Glutamatergic neuron (in vitro differentiated cells): ENCODE measurements around the gene PRDX5. TPM values are rescaled to one million over a fixed set of nuclear protein-coding genes. Genes with fewer than 3 reads are reported as not detected.

ENCODE experiments used
- DNase-seq: peaks from one replicate; pipeline ENCODE4 v3.0.0; 2022
- H3K27ac Mint-ChIP-seq: one replicate; pipeline ENCODE4 v1.8.0; 2020; ENCODE audit warnings: mild to moderate bottlenecking, mixed read lengths, inconsistent platforms; ENCODE audit not compliant: unreplicated experiment
- H3K27me3 Mint-ChIP-seq: one replicate; pipeline ENCODE4 v1.8.0; 2020; ENCODE audit warnings: mild to moderate bottlenecking, moderate library complexity, mixed read lengths, inconsistent platforms; ENCODE audit not compliant: unreplicated experiment
- H3K36me3 Mint-ChIP-seq: one replicate; pipeline ENCODE4 v1.8.0; 2020; ENCODE audit warnings: mild to moderate bottlenecking, mixed read lengths, inconsistent platforms; ENCODE audit not compliant: unreplicated experiment
- H3K4me1 Mint-ChIP-seq: one replicate; pipeline ENCODE4 v1.8.0; 2020; ENCODE audit warnings: mild to moderate bottlenecking, low read depth, mixed read lengths, inconsistent platforms; ENCODE audit not compliant: unreplicated experiment
- H3K4me3 Mint-ChIP-seq: one replicate; pipeline ENCODE4 v1.8.0; 2020; ENCODE audit warnings: mild to moderate bottlenecking, mixed read lengths, inconsistent platforms; ENCODE audit not compliant: unreplicated experiment
- H3K9me3 Mint-ChIP-seq: one replicate; pipeline ENCODE4 v1.8.0; 2020; ENCODE audit warnings: mild to moderate bottlenecking, moderate library complexity, mixed read lengths, inconsistent platforms; ENCODE audit not compliant: unreplicated experiment
- total RNA-seq: library from RNA; stranded (reverse); fragmentation: NEBNext Ultra II Directional; extraction: Animal tissue kit (Norgen Biotek cat#: 25700); gene quantifications from one replicate; pipeline ENCODE4 v1.2.1, GENCODE V29; 2021; ENCODE audit not compliant: unreplicated experiment
- TF ChIP-seq, protein P1 (sequence below): fragments of 200-600 bp; sonication (generic); IDR thresholded peaks from one replicate; pipeline ENCODE4 v1.5.0; 2021; ENCODE audit not compliant: partially characterized antibody, unreplicated experiment

The PRDX5 gene
- total RNA-seq, 1 donor from 2014 or later = 418 TPM

DNA sequence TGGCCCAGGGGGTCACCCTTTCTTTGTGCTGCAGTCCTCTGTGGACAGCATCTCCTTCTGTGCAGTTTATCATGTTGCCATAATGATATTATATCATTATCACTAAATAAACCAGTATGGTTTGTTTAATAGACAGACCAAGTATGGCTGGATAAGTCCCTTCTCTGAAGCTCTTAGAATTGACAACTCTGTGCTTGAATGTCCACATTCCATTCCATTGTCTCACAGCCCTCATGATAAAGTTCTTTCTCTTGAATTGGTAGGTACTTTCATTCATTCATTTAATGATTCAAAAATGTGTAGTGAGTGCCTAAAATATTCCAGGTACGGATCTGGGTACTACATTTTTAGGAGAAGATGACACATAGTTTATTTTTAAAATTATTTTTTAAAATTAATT, 48.8 kb downstream of the PRDX5 start:
- H3K4me1 Mint-ChIP-seq = no peaks in the 10 kb centered on the region
- H3K4me3 Mint-ChIP-seq = no peak overlapping the region
- no peak overlapping the region for H3K27ac Mint-ChIP-seq
- peaks cover 12% of the 10 kb centered on the region for H3K27me3 Mint-ChIP-seq
- H3K36me3 Mint-ChIP-seq = peaks cover 5% of the 10 kb centered on the region
- peaks cover 1% of the 10 kb centered on the region for H3K9me3 Mint-ChIP-seq
- TF ChIP-seq, protein P1, sequence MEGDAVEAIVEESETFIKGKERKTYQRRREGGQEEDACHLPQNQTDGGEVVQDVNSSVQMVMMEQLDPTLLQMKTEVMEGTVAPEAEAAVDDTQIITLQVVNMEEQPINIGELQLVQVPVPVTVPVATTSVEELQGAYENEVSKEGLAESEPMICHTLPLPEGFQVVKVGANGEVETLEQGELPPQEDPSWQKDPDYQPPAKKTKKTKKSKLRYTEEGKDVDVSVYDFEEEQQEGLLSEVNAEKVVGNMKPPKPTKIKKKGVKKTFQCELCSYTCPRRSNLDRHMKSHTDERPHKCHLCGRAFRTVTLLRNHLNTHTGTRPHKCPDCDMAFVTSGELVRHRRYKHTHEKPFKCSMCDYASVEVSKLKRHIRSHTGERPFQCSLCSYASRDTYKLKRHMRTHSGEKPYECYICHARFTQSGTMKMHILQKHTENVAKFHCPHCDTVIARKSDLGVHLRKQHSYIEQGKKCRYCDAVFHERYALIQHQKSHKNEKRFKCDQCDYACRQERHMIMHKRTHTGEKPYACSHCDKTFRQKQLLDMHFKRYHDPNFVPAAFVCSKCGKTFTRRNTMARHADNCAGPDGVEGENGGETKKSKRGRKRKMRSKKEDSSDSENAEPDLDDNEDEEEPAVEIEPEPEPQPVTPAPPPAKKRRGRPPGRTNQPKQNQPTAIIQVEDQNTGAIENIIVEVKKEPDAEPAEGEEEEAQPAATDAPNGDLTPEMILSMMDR = no peak
- DNase-seq = no peak

DNA sequence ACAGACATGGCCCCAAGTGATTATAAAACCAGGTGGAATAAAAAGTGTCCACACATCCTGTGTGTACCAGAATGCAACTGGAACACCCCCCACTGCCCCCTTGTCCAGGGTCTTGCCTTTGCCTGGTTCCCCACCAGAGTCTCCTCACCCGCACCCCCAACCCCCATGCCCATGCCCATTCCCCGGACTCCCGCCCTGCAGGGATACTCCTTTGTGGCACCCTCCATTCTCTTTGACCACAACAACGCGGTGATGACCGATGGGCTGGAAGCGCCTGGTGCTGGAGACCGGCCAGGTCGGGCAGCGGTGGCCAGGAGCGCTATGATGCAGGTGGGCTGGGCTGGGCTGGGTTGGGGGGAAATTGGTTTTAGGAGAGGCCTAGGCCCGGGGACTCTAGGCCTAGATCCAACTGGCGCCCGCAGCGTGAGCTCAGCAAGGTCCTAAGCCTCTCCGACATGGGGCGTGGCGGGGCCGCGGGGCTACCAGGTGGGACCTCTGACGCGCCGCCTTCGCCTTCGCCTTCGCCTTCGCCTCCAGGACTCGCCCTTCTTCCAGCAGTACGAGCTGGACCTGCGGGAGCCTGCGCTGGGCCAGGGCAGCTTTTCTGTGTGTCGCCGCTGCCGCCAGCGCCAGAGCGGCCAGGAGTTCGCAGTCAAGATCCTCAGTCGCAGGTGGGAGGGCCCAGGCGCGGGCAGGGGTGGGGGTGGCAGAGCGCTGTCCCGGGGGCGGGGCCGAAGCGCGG, 50.2 kb downstream of the PRDX5 start:
- no peaks in the 10 kb centered on the region for H3K4me1 Mint-ChIP-seq
- peaks cover 15% of the 10 kb centered on the region for H3K27me3 Mint-ChIP-seq
- DNase-seq = no peak
- TF ChIP-seq, protein P1 = no peak
- peaks cover 5% of the 10 kb centered on the region for H3K36me3 Mint-ChIP-seq
- no peak overlapping the region for H3K27ac Mint-ChIP-seq
- H3K4me3 Mint-ChIP-seq = no peak overlapping the region
- peaks cover 1% of the 10 kb centered on the region for H3K9me3 Mint-ChIP-seq

DNA sequence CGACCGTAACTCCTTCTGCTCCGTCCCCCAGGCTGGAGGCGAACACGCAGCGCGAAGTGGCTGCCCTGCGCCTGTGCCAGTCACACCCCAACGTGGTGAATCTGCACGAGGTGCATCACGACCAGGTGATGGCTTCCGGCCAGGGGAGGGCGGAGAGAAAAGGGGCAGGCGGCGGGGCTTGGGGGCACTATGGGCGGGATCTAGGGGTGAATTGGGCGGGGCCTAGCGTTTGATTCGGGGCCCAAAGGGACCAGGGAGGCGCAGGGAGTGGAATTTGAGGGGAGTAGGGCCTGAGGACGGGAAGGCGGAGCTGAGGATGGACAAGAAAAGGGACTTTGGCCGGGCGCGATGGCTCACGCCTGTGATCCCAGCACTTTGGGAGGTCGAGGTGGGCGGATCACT, 50.8 kb downstream of the PRDX5 start:
- TF ChIP-seq, protein P1 = no peak
- H3K27me3 Mint-ChIP-seq = peaks cover 15% of the 10 kb centered on the region
- no peaks in the 10 kb centered on the region for H3K4me1 Mint-ChIP-seq
- H3K9me3 Mint-ChIP-seq = peaks cover 1% of the 10 kb centered on the region
- H3K4me3 Mint-ChIP-seq = no peak overlapping the region
- no peak for DNase-seq
- H3K36me3 Mint-ChIP-seq = peaks cover 5% of the 10 kb centered on the region
- H3K27ac Mint-ChIP-seq = no peak overlapping the region

DNA sequence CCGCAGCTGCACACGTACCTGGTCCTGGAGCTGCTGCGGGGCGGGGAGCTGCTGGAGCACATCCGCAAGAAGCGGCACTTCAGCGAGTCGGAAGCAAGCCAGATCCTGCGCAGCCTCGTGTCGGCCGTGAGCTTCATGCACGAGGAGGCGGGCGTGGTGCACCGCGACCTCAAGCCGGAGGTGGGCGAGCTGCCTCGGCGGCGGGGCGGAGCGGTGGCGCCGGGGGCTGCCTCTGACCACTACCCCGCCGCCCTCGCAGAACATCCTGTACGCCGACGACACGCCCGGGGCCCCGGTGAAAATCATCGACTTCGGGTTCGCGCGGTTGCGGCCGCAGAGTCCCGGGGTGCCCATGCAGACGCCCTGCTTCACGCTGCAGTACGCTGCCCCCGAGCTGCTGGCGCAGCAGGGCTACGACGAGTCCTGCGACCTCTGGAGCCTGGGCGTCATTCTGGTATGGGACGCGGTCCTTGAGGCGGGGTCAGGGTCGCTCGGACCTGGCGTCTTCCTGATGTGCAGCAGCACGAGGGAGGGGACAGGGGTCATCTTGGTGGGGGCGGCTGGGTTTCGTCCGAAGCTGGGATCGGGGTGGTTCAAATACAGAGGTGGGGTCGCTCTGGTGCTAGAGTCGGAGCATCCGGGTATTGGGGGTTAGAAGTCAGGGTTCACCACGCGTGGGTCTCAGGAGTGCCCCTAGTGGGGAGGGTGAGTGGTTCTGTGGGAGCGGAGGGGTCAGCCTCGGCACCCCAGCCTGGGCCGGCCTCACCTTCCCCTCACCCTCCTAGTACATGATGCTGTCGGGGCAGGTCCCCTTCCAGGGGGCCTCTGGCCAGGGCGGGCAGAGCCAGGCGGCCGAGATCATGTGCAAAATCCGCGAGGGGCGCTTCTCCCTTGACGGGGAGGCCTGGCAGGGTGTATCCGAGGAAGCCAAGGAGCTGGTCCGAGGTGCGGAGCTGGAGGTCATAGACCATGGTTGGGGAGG, 51.8 kb downstream of the PRDX5 start:
- Mint-ChIP-seq H3K27me3 (peaks cover 15% of the 10 kb centered on the region), H3K27ac (no peak overlapping the region), H3K4me3 (peak overlapping the region; percentile 25), H3K4me1 (no peaks in the 10 kb centered on the region), H3K36me3 (peaks cover 5% of the 10 kb centered on the region), H3K9me3 (peaks cover 1% of the 10 kb centered on the region)
- DNase-seq = no peak
- TF ChIP-seq, protein P1 = no peak
